ENCODE data around the gene DHRS11.
"Not testable (repeated sequence)": the region's sequence is repeated elsewhere in the genome, so short reads cannot be mapped to it uniquely, and the experiment has no call there.

- not testable (repeated sequence) for TF ChIP-seq CTCF (IDR thresholded peaks at IDR 0.05); E2F4 (CRISPR knock-in tag; IDR thresholded peaks at IDR 0.05; ENCODE audit: borderline replicate concordance, low read depth); MAX (CRISPR knock-in tag; IDR thresholded peaks at IDR 0.05); TP53 (CRISPR knock-in tag; IDR thresholded peaks at IDR 0.05); ATF3 (CRISPR knock-in tag; conservative IDR thresholded peaks at IDR 0.05); TEAD4 (CRISPR knock-in tag; IDR thresholded peaks at IDR 0.05); CBFB (CRISPR knock-in tag; IDR thresholded peaks at IDR 0.05; ENCODE audit: low read depth); ESRRA (CRISPR knock-in tag; IDR thresholded peaks at IDR 0.05; ENCODE audit: borderline replicate concordance); GRHL2 (CRISPR knock-in tag; IDR thresholded peaks at IDR 0.05; ENCODE audit: insufficient replicate concordance, severe bottlenecking); HMGXB4 (CRISPR knock-in tag; IDR thresholded peaks at IDR 0.05); CREB1 (CRISPR knock-in tag; IDR thresholded peaks at IDR 0.05); ATF6 (CRISPR knock-in tag; IDR thresholded peaks at IDR 0.05); ZBTB21 (CRISPR knock-in tag; IDR thresholded peaks at IDR 0.05; ENCODE audit: borderline replicate concordance)
Measured at GRCh38 chr17:36605028-36605427, 13.3 kb downstream of the DHRS11 start.

All from WTC11 (cell line).